GM23338 (cell line): ENCODE measurements around the gene ADCY6. TPM values are rescaled to one million over a fixed set of nuclear protein-coding genes. Genes with fewer than 3 reads are reported as not detected.

Source experiments
- ATAC-seq: fragments of 200-7000 bp; cut with Tn5 transposase; 3 replicates; pipeline ENCODE4 v1.9.1; 2020
- DNase-seq: peaks from one replicate; pipeline ENCODE4 v3.0.0-alpha.2; 2015; ENCODE audit warnings: low spot score
- H2AFZ ChIP-seq: fragments of 200-600 bp; sonication (generic); 2 replicates; pipeline ENCODE4 v1.8.0; 2016; ENCODE audit warnings: antibody characterized with exemption, mild to moderate bottlenecking, moderate library complexity
- H3F3A ChIP-seq: fragments of 200-600 bp; sonication (generic); replicated peaks from 2 replicates; pipeline ENCODE4 v1.8.0; 2017; ENCODE audit warnings: antibody characterized with exemption, mixed run types, low read depth
- H3K27ac ChIP-seq: fragments of 200-600 bp; sonication (generic); 2 replicates; pipeline ENCODE4 v1.6.1; 2016; ENCODE audit warnings: low read depth
- H3K27me3 ChIP-seq: fragments of 200-600 bp; sonication (generic); 2 replicates; pipeline ENCODE4 v1.8.0; 2016; ENCODE audit warnings: mild to moderate bottlenecking, mixed run types, moderate library complexity; ENCODE audit not compliant: insufficient read depth
- H3K36me3 ChIP-seq: fragments of 200-600 bp; sonication (generic); 2 replicates; pipeline ENCODE4 v1.8.0; 2016; ENCODE audit warnings: mild to moderate bottlenecking; ENCODE audit not compliant: insufficient read depth
- H3K4me1 ChIP-seq: fragments of 200-600 bp; sonication (generic); 2 replicates; pipeline ENCODE4 v1.8.0; 2016; ENCODE audit warnings: mild to moderate bottlenecking, moderate library complexity; ENCODE audit not compliant: insufficient read depth
- H3K4me2 ChIP-seq: fragments of 200-600 bp; sonication (generic); 2 replicates; pipeline ENCODE4 v1.7.1; 2017; ENCODE audit warnings: mixed run types
- H3K4me3 ChIP-seq: fragments of 200-600 bp; sonication (generic); 2 replicates; pipeline ENCODE4 v1.6.1; 2016; ENCODE audit warnings: mixed run types
- H3K79me2 ChIP-seq: fragments of 200-600 bp; sonication (generic); replicated peaks from 2 replicates; pipeline ENCODE4 v1.8.0; 2017; ENCODE audit warnings: mild to moderate bottlenecking; ENCODE audit not compliant: insufficient read depth
- H3K9me2 ChIP-seq: fragments of 200-600 bp; sonication (generic); 2 replicates; pipeline ENCODE4 v1.8.0; 2017; ENCODE audit not compliant: insufficient read depth
- H4K20me1 ChIP-seq: fragments of 200-600 bp; sonication (generic); replicated peaks from 2 replicates; pipeline ENCODE4 v1.8.0; 2017; ENCODE audit warnings: mild to moderate bottlenecking; ENCODE audit not compliant: insufficient read depth
- H3K27ac Mint-ChIP-seq: 2 replicates; pipeline ENCODE4 v1.8.0; 2020; ENCODE audit warnings: inconsistent platforms, mild to moderate bottlenecking, moderate library complexity, mixed read lengths
- H3K27me3 Mint-ChIP-seq: 3 replicates; pipeline ENCODE4 v1.8.0; 2022; ENCODE audit warnings: low read depth, mild to moderate bottlenecking, moderate library complexity, mixed read lengths, inconsistent platforms; ENCODE audit not compliant: insufficient read depth, poor library complexity
- H3K36me3 Mint-ChIP-seq: 3 replicates; pipeline ENCODE4 v1.8.0; 2021; ENCODE audit warnings: low read depth, mild to moderate bottlenecking, inconsistent platforms, moderate library complexity, mixed read lengths
- H3K4me1 Mint-ChIP-seq: 3 replicates; pipeline ENCODE4 v1.8.0; 2020; ENCODE audit warnings: mild to moderate bottlenecking, inconsistent platforms, mixed read lengths
- H3K4me3 Mint-ChIP-seq: 3 replicates; pipeline ENCODE4 v1.8.0; 2021; ENCODE audit warnings: moderate library complexity, mild to moderate bottlenecking, inconsistent platforms, mixed read lengths
- H3K9me3 Mint-ChIP-seq: 3 replicates; pipeline ENCODE4 v1.8.0; 2020; ENCODE audit warnings: moderate library complexity, mild to moderate bottlenecking, inconsistent platforms, mixed read lengths
- CREB1 ChIP-seq: fragments of 250-450 bp; sonication (Bioruptor Pico); IDR thresholded peaks from 2 replicates; pipeline ENCODE4 v1.5.0; 2020; ENCODE audit warnings: low read depth, mild to moderate bottlenecking, moderate library complexity
- EZH2 ChIP-seq: fragments of 200-600 bp; sonication (generic); IDR thresholded peaks from one replicate; pipeline ENCODE4 v1.8.0; 2017; ENCODE audit warnings: antibody characterized with exemption, mild to moderate bottlenecking, low read depth; ENCODE audit not compliant: unreplicated experiment
- POLR2AphosphoS5 ChIP-seq: IDR thresholded peaks from 2 replicates; pipeline ENCODE4 v1.6.1; 2016; ENCODE audit warnings: antibody characterized with exemption, low read depth
- STAT1 ChIP-seq: IDR thresholded peaks from one replicate; pipeline ENCODE4 v1.6.1; 2016; ENCODE audit warnings: antibody characterized with exemption; ENCODE audit not compliant: unreplicated experiment
- ZNF114 ChIP-seq: fragments of 250-450 bp; sonication (Bioruptor Pico); IDR thresholded peaks from 2 replicates; pipeline ENCODE4 v1.5.0; 2020; ENCODE audit warnings: mild to moderate bottlenecking, moderate library complexity
- ZNF331 ChIP-seq: fragments of 250-450 bp; sonication (Bioruptor Pico); IDR thresholded peaks from 2 replicates; pipeline ENCODE4 v1.5.0; 2020; ENCODE audit warnings: low read depth, mild to moderate bottlenecking, moderate library complexity
- polyA plus RNA-seq: library from polyadenylated mRNA; unstranded; fragments of >200 nt; fragmentation: Nextera tagmentation; extraction: Ambion mirVana; gene quantifications from 2 replicates; pipeline ENCODE4 v1.2.1, GENCODE V29; 2016
- total RNA-seq: library from RNA; depleted of rRNA; stranded (reverse); fragments of >200 nt; shearing (Covaris generic); gene quantifications from 2 replicates; pipeline ENCODE4 v1.2.3, GENCODE V29; 2014
- TF ChIP-seq, protein P1 (sequence below): IDR thresholded peaks from 2 replicates; pipeline ENCODE4 v1.6.1; 2016; ENCODE audit warnings: antibody characterized with exemption
- TF ChIP-seq, protein P2 (sequence below): IDR thresholded peaks from one replicate; pipeline ENCODE4 v1.6.1; 2018; ENCODE audit warnings: antibody characterized with exemption; ENCODE audit not compliant: unreplicated experiment
- TF ChIP-seq, protein P3 (sequence below), 2 experiments: fragments of 200-600 bp in 1 of 2; sonication (generic) in 1 of 2; conservative IDR thresholded peaks; 2 replicates each; pipeline versions ENCODE4 v1.5.1 to v1.6.1; 2016 to 2017; ENCODE audit warnings: antibody characterized with exemption in 2 of 2, low read depth in 2 of 2, mild to moderate bottlenecking in 2 of 2, moderate library complexity in 1 of 2

The ADCY6 gene
- total and polyA plus RNA-seq, 2 experiments from 2014 or later: 1.0 to 16.5 TPM

DNA sequence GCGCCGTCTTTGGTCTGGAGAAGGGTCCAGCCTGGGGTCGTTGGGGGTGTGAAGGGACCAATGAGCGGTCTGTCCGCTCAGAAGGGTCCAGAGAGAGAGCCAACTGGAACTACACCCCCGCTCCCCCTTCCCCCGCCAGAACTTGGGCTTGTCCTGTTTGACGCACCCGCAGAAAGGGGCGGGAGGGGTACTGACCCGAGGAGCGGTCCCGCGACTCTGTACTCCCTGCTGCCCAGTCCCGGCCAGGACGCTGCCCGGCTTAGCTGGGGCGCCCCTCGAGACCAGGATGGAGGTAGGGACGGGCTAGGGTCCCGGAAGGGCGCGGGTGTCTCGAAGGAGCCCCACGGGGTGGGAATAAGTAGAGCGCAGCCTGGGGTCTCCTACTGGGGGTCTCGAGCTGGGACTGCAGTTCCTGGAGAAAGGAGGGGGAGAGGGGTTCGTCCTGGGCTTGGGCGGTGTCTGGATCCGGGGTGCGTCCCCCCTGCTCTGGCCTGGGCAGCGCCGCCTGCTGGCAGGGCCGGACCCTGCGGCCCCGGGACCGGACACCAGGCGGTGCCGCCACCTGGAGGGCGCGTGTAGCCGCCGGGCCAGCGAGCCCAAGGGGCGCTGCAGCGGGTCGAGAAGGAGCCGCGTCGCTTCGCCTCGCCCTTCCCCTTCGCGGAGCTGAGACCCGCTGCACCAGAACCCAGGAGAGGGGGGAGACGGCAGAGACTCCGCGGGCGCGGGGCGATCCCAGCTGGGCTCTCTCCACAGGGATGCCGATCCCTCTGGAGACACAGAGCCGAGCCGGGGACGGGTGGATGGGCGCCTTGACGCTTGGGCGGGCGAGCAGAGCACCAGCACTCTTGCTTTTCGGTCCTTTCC lies 25.6 kb upstream of the ADCY6 start:
- H3K4me1 Mint-ChIP-seq: peaks cover 44% of the 10 kb centered on the region
- peak overlapping the region; percentile 97 for H3K4me3 ChIP-seq
- H2AFZ ChIP-seq: peak overlapping the region; percentile 99
- peak; percentile 83 for DNase-seq
- no peak overlapping the region for H3K27ac ChIP-seq
- no peaks in the 10 kb centered on the region for H3K9me3 Mint-ChIP-seq
- no peaks in the 10 kb centered on the region; the same call in 1 of the 2 replicates for H3F3A ChIP-seq
- no peaks in the 10 kb centered on the region for H3K36me3 ChIP-seq
- H3K27ac Mint-ChIP-seq: no peak overlapping the region
- H3K79me2 ChIP-seq: no peaks in the 10 kb centered on the region
- peak; percentile 49 for ATAC-seq
- H3K36me3 Mint-ChIP-seq: no peaks in the 10 kb centered on the region
- H3K4me2 ChIP-seq: peak overlapping the region; percentile 97
- H3K4me3 Mint-ChIP-seq: peak overlapping the region; percentile 93
- peaks cover 21% of the 10 kb centered on the region; the same call in 1 of the 2 replicates for H3K4me1 ChIP-seq
- peaks cover 69% of the 10 kb centered on the region for H3K27me3 Mint-ChIP-seq
- H3K9me2 ChIP-seq: no peaks in the 10 kb centered on the region
- no peak for TF ChIP-seq EZH2
- TF ChIP-seq ZNF114: no peak
- TF ChIP-seq ZNF331 (CRISPR knock-in tag): no peak
- TF ChIP-seq, protein P1, sequence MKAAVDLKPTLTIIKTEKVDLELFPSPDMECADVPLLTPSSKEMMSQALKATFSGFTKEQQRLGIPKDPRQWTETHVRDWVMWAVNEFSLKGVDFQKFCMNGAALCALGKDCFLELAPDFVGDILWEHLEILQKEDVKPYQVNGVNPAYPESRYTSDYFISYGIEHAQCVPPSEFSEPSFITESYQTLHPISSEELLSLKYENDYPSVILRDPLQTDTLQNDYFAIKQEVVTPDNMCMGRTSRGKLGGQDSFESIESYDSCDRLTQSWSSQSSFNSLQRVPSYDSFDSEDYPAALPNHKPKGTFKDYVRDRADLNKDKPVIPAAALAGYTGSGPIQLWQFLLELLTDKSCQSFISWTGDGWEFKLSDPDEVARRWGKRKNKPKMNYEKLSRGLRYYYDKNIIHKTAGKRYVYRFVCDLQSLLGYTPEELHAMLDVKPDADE: no peak
- TF ChIP-seq, protein P2, sequence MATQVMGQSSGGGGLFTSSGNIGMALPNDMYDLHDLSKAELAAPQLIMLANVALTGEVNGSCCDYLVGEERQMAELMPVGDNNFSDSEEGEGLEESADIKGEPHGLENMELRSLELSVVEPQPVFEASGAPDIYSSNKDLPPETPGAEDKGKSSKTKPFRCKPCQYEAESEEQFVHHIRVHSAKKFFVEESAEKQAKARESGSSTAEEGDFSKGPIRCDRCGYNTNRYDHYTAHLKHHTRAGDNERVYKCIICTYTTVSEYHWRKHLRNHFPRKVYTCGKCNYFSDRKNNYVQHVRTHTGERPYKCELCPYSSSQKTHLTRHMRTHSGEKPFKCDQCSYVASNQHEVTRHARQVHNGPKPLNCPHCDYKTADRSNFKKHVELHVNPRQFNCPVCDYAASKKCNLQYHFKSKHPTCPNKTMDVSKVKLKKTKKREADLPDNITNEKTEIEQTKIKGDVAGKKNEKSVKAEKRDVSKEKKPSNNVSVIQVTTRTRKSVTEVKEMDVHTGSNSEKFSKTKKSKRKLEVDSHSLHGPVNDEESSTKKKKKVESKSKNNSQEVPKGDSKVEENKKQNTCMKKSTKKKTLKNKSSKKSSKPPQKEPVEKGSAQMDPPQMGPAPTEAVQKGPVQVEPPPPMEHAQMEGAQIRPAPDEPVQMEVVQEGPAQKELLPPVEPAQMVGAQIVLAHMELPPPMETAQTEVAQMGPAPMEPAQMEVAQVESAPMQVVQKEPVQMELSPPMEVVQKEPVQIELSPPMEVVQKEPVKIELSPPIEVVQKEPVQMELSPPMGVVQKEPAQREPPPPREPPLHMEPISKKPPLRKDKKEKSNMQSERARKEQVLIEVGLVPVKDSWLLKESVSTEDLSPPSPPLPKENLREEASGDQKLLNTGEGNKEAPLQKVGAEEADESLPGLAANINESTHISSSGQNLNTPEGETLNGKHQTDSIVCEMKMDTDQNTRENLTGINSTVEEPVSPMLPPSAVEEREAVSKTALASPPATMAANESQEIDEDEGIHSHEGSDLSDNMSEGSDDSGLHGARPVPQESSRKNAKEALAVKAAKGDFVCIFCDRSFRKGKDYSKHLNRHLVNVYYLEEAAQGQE: no peak
- TF ChIP-seq, protein P3, sequence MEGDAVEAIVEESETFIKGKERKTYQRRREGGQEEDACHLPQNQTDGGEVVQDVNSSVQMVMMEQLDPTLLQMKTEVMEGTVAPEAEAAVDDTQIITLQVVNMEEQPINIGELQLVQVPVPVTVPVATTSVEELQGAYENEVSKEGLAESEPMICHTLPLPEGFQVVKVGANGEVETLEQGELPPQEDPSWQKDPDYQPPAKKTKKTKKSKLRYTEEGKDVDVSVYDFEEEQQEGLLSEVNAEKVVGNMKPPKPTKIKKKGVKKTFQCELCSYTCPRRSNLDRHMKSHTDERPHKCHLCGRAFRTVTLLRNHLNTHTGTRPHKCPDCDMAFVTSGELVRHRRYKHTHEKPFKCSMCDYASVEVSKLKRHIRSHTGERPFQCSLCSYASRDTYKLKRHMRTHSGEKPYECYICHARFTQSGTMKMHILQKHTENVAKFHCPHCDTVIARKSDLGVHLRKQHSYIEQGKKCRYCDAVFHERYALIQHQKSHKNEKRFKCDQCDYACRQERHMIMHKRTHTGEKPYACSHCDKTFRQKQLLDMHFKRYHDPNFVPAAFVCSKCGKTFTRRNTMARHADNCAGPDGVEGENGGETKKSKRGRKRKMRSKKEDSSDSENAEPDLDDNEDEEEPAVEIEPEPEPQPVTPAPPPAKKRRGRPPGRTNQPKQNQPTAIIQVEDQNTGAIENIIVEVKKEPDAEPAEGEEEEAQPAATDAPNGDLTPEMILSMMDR (conservative IDR thresholded peaks at IDR 0.05; ENCODE audit: low read depth in 2 of 2): peak; percentile 69 to 86
- TF ChIP-seq STAT1: no peak
- TF ChIP-seq POLR2AphosphoS5: no peak
- TF ChIP-seq CREB1 (CRISPR knock-in tag): 0 out of 2 replicates have a peak, but pooled peaks have one; percentile 5
- H3K27me3 ChIP-seq: peaks cover 83% of the 10 kb centered on the region
- no peaks in the 10 kb centered on the region; the same call in 1 of the 2 replicates for H4K20me1 ChIP-seq
